ENCODE measurements around the gene FRAS1.

Gene FRAS1

DNA sequence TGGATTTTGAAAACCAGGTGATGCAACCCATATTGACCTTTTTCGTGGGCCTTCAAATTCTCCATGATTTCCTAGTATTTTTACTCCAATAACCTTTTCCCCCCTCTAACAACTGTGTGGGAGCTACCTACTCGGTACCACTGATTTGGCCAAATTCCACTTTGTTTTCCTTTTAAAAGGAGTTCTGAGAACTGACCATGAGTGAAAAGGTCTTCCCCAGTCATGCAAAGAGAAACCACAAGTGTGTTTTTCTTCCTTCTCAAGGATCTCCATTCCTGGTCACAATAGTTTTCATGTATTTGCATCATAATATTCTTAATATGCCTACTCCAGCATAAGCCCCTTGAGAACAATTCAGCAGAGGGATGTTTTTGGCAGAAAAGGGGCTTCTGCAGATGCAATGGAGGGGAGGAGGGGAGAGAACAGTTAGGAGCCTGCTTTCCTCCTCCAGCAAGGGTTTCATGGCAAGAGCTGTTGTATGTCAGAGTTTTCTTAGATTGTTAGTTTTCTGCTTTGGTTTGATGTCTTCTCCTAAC lies 299.2 kb downstream of the FRAS1 start:
- TF ChIP-seq TARDBP (IDR thresholded peaks at IDR 0.05) = no peak
- no peak for TF ChIP-seq ZNF384 (IDR thresholded peaks at IDR 0.05)
- TF ChIP-seq ELF4 (IDR thresholded peaks at IDR 0.05) = no peak
- no peak for TF ChIP-seq HDGF (IDR thresholded peaks at IDR 0.05; ENCODE audit: borderline replicate concordance)
- no peak for TF ChIP-seq LEF1 (IDR thresholded peaks at IDR 0.05; ENCODE audit: borderline replicate concordance)
- no peak for TF ChIP-seq CTBP1 (IDR thresholded peaks at IDR 0.05; ENCODE audit: borderline replicate concordance)
- TF ChIP-seq FOXA1 (IDR thresholded peaks at IDR 0.05) = no peak
- TF ChIP-seq SP1 (IDR thresholded peaks at IDR 0.05) = no peak
- TF ChIP-seq NFRKB (IDR thresholded peaks at IDR 0.05) = no peak
- TF ChIP-seq FOXM1 (IDR thresholded peaks at IDR 0.05; ENCODE audit: borderline replicate concordance) = no peak
- TF ChIP-seq BHLHE40 (IDR thresholded peaks at IDR 0.05; ENCODE audit: borderline replicate concordance) = no peak
- no peak for TF ChIP-seq SUZ12 (IDR thresholded peaks at IDR 0.05)
- TF ChIP-seq FOXK2 (IDR thresholded peaks at IDR 0.05) = no peak
- no peak for TF ChIP-seq L3MBTL2 (conservative IDR thresholded peaks at IDR 0.05)
- TF ChIP-seq, protein P1, sequence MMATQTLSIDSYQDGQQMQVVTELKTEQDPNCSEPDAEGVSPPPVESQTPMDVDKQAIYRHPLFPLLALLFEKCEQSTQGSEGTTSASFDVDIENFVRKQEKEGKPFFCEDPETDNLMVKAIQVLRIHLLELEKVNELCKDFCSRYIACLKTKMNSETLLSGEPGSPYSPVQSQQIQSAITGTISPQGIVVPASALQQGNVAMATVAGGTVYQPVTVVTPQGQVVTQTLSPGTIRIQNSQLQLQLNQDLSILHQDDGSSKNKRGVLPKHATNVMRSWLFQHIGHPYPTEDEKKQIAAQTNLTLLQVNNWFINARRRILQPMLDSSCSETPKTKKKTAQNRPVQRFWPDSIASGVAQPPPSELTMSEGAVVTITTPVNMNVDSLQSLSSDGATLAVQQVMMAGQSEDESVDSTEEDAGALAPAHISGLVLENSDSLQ (IDR thresholded peaks at IDR 0.05) = no peak
- TF ChIP-seq ARNT (IDR thresholded peaks at IDR 0.05) = no peak
- ChIA-PET POLR2A (no interaction called here), CTCF (interaction anchor here (0.7 kb wide), 1 partner anchor 298 kb away, joined by 3 read pairs; no protein-coding TSS in a partner anchor)
- DNase-seq (ENCODE audit: extremely low spot score) = no peak

DNA sequence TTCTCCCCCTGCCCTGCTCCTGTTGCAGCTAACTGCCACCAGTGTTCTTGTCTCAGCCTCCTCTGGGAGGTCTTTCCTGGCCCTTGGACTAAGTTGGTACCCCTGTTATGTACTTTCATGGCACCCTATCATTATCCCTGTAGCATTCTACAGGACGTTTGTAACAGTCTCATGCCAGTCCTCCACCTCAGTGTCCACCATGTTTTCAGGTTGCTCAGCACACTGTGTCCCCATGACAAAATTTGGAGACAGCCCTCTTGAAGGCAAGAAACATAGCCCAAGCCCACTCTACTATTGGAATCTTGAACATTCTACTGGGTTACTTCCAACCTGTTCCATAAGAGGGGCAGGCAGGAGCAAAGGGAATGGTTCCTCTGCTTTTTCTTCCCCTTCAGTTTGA lies 300.0 kb downstream of the FRAS1 start:
- TF ChIP-seq, protein P1 (IDR thresholded peaks at IDR 0.05) = no peak
- TF ChIP-seq FOXA1 (IDR thresholded peaks at IDR 0.05) (no peak), ELF4 (IDR thresholded peaks at IDR 0.05) (no peak), HDGF (IDR thresholded peaks at IDR 0.05; ENCODE audit: borderline replicate concordance) (no peak), LEF1 (IDR thresholded peaks at IDR 0.05; ENCODE audit: borderline replicate concordance) (no peak), BHLHE40 (IDR thresholded peaks at IDR 0.05; ENCODE audit: borderline replicate concordance) (no peak), ARNT (IDR thresholded peaks at IDR 0.05) (no peak), ZNF384 (IDR thresholded peaks at IDR 0.05) (no peak), SP1 (IDR thresholded peaks at IDR 0.05) (no peak), NFRKB (IDR thresholded peaks at IDR 0.05) (no peak), TARDBP (IDR thresholded peaks at IDR 0.05) (no peak)
- POLR2A ChIA-PET = no interaction called here
- CTCF ChIA-PET = no interaction called here
- DNase-seq (ENCODE audit: extremely low spot score) = no peak

DNA sequence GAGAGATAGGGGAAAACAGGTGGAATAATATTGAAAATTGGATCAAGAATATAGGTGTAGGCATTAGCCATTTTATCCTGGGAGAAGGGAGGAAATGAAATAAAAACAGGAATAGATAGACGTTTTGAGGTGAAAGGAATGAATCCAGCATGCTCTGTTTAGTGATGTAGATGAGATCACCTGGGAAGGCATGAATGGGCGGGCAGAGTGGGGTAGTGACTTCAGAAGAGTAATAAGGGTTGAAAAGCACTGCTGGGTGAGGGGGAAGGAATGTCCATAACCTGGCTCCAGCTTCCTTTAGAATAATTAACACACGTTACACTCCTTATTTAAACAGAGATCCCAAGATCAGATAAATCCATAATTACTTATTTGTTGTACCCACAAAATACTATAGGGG lies 303.3 kb downstream of the FRAS1 start:
- CTCF ChIA-PET = no interaction called here

DNA sequence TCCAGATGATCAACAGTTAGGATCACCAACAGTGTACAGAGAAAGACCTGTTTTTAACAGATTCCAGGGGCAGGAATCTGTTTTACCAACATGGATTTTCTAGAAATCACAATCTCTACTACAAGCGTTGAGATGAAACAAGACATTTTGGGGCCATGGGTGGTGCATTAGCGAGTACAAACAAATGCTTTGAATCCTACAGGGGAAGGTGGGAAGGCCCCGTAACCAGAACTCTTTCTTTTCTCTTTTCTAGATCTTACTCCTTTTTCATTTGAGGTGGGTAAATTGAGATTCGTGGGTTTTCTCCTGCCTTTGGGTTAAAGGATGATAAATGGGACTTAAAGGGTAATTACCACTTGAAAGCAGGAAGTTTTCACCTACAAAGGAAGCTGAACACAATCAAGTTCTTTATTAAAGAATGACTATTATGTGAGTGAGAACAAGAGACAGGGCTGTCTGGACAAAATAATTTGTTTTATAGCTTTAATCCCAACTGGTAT lies 304.5 kb downstream of the FRAS1 start:
- no peak for TF ChIP-seq TARDBP (IDR thresholded peaks at IDR 0.05)
- TF ChIP-seq NFRKB (IDR thresholded peaks at IDR 0.05) = no peak
- no peak for TF ChIP-seq HDGF (IDR thresholded peaks at IDR 0.05; ENCODE audit: borderline replicate concordance)
- no peak for TF ChIP-seq FOXA1 (IDR thresholded peaks at IDR 0.05)
- no peak for TF ChIP-seq FOXK2 (IDR thresholded peaks at IDR 0.05)
- no peak for TF ChIP-seq ELF4 (IDR thresholded peaks at IDR 0.05)
- TF ChIP-seq SUZ12 (IDR thresholded peaks at IDR 0.05) = no peak
- CTCF ChIA-PET = no interaction called here
- DNase-seq (ENCODE audit: extremely low spot score) = no peak
- POLR2A ChIA-PET = no interaction called here

More for the DNA sequence above, 303.3 kb downstream of the FRAS1 start:
- no peak for DNase-seq (ENCODE audit: extremely low spot score)
- TF ChIP-seq L3MBTL2 (conservative IDR thresholded peaks at IDR 0.05) (no peak), BHLHE40 (IDR thresholded peaks at IDR 0.05; ENCODE audit: borderline replicate concordance) (no peak), FOXA1 (IDR thresholded peaks at IDR 0.05) (no peak), SP1 (IDR thresholded peaks at IDR 0.05) (no peak), FOXK2 (IDR thresholded peaks at IDR 0.05) (no peak), SUZ12 (IDR thresholded peaks at IDR 0.05) (no peak), LEF1 (IDR thresholded peaks at IDR 0.05; ENCODE audit: borderline replicate concordance) (no peak), FOXM1 (IDR thresholded peaks at IDR 0.05; ENCODE audit: borderline replicate concordance) (no peak), HDGF (IDR thresholded peaks at IDR 0.05; ENCODE audit: borderline replicate concordance) (no peak), CTBP1 (IDR thresholded peaks at IDR 0.05; ENCODE audit: borderline replicate concordance) (no peak)
- TF ChIP-seq, protein P1 (IDR thresholded peaks at IDR 0.05) = no peak
- POLR2A ChIA-PET = no interaction called here

DNA sequence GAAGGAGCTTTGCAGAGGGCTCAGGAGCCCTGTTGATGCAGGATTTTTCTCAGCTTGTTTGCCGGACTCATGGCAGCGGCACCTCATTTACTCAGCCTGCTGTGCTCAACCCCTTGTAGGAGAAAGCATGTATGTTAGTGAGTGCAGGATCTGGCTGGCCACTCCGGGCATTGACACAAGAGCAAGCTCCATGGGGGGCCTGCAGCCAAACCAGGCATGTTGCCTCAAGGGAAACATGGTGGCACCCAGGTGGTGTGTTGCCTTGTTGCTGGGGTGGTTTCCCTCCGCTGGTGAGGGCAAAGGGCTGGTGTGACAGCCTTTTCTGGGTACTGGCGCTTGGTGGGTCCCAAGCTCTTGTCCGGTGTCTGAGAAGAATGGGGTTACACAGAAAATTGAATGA lies 305.2 kb downstream of the FRAS1 start:
- ChIA-PET CTCF (no interaction called here), POLR2A (no interaction called here)
- DNase-seq (ENCODE audit: extremely low spot score) = no peak
- no peak for TF ChIP-seq FOXM1 (IDR thresholded peaks at IDR 0.05; ENCODE audit: borderline replicate concordance)
- TF ChIP-seq, protein P1 (IDR thresholded peaks at IDR 0.05) = no peak
- no peak for TF ChIP-seq TARDBP (IDR thresholded peaks at IDR 0.05)
- TF ChIP-seq BHLHE40 (IDR thresholded peaks at IDR 0.05; ENCODE audit: borderline replicate concordance) = no peak
- no peak for TF ChIP-seq NFRKB (IDR thresholded peaks at IDR 0.05)
- TF ChIP-seq SUZ12 (IDR thresholded peaks at IDR 0.05) = no peak
- no peak for TF ChIP-seq L3MBTL2 (conservative IDR thresholded peaks at IDR 0.05)
- no peak for TF ChIP-seq FOXK2 (IDR thresholded peaks at IDR 0.05)
- no peak for TF ChIP-seq LEF1 (IDR thresholded peaks at IDR 0.05; ENCODE audit: borderline replicate concordance)
- no peak for TF ChIP-seq CTBP1 (IDR thresholded peaks at IDR 0.05; ENCODE audit: borderline replicate concordance)

Data from HEK293T (cell line).